GM12865 (cell line): ENCODE data around the gene TELO2.

ENCODE experiments used
- DNase-seq: peaks from one replicate; pipeline ENCODE4 v3.0.0; 2010; ENCODE audit warnings: low read depth
- H3K4me3 ChIP-seq: 2 replicates; pipeline ENCODE4 v1.5.1; 2011; ENCODE audit warnings: mild to moderate bottlenecking, low read depth, low read length, control low read depth
- CTCF ChIP-seq: IDR thresholded peaks from 2 replicates; pipeline ENCODE4 v1.5.1; 2011; ENCODE audit warnings: low read length, control low read depth, low read depth, inconsistent platforms; ENCODE audit not compliant: insufficient read depth; ENCODE audit errors: missing control alignments

TELO2 gene

GRCh38 chr16:1538804-1539520, 45.8 kb downstream of the TELO2 start:
- TF ChIP-seq CTCF, result peak; percentile 32
- DNase-seq, result peak; percentile 45
- no peak overlapping the region for H3K4me3 ChIP-seq

- no peak for TF ChIP-seq CTCF
- no peak for DNase-seq
- no peak overlapping the region for H3K4me3 ChIP-seq
These were observed 46.8 kb downstream of the TELO2 start for GRCh38 chr16:1539720-1540555.

GRCh38 chr16:1540556-1540855, 47.3 kb downstream of the TELO2 start:
- no peak overlapping the region for H3K4me3 ChIP-seq
- no peak for DNase-seq
- no peak for TF ChIP-seq CTCF

GRCh38 chr16:1541293-1542165, 48.4 kb downstream of the TELO2 start:
- TF ChIP-seq CTCF, result no peak
- DNase-seq, result no peak
- H3K4me3 ChIP-seq, result no peak overlapping the region

- H3K4me3 ChIP-seq, result no peak overlapping the region
- no peak for TF ChIP-seq CTCF
- DNase-seq, result no peak
These were observed 49.0 kb downstream of the TELO2 start for GRCh38 chr16:1542166-1542500.

GRCh38 chr16:1542533-1542932, 49.4 kb downstream of the TELO2 start:
- no peak for DNase-seq
- no peak overlapping the region for H3K4me3 ChIP-seq
- TF ChIP-seq CTCF, result no peak
